Endothelial cell of umbilical vein (primary cell): ENCODE measurements around the gene C20orf173. TPM values are rescaled to one million over a fixed set of nuclear protein-coding genes. Genes with fewer than 3 reads are reported as not detected.

Source experiments
- BruUV-seq: library from RNA; stranded (reverse); fragments of 400-500 nt; replicated peaks from 2 replicates; lab custom pipeline; 2021; lab: Mats Ljungman, UMichigan
- CTCF ChIA-PET: fragments of 300-600, 350-600 bp; sonication (Branson Sonifier 250); formaldehyde crosslinking; loops from one replicate; lab custom pipeline; 2021; ENCODE audit warnings: antibody characterized with exemption, inconsistent platforms; lab: Charles Lee
- POLR2A ChIA-PET: fragments of 300-600, 350-600 bp; sonication (Branson Sonifier 250); formaldehyde crosslinking; loops from one replicate; lab custom pipeline; 2021; ENCODE audit warnings: antibody characterized with exemption, inconsistent platforms; lab: Charles Lee
- DNase-seq: peaks from one replicate; pipeline ENCODE4 v3.0.0-alpha.2; 2011; ENCODE audit warnings: low read depth, low spot score
- FAIRE-seq: peaks from 2 replicates; lab custom pipeline; 2011; peaks lifted over from hg19 to GRCh38; lab: Jason Lieb, UNC
- H2AFZ ChIP-seq: 2 replicates; pipeline ENCODE4 v1.6.0; 2012; ENCODE audit warnings: low read depth, low read length, control low read depth, inconsistent platforms
- H3K27ac ChIP-seq: 2 replicates; pipeline ENCODE4 v1.5.1; 2011; ENCODE audit warnings: low read depth, mild to moderate bottlenecking, control low read depth, low read length, moderate library complexity; ENCODE audit not compliant: insufficient read depth
- H3K27me3 ChIP-seq, 2 experiments: 2 replicates each; pipeline versions ENCODE4 v1.6.0 to v1.6.1; 2011; ENCODE audit warnings: low read length in 2 of 2, mixed read lengths in 1 of 2; ENCODE audit not compliant: control insufficient read depth in 2 of 2, insufficient read depth in 2 of 2
- H3K36me3 ChIP-seq, 2 experiments: 2 replicates in 1 of 2; 3 replicates in 1 of 2; pipeline ENCODE4 v1.5.1; 2011; ENCODE audit warnings: low read length in 2 of 2, mild to moderate bottlenecking in 1 of 2, moderate library complexity in 1 of 2; ENCODE audit not compliant: control insufficient read depth in 2 of 2, insufficient read depth in 2 of 2; ENCODE audit errors: extremely low read depth in 1 of 2
- H3K4me1 ChIP-seq: 3 replicates; pipeline ENCODE4 v1.5.1; 2011; ENCODE audit warnings: mild to moderate bottlenecking, low read length; ENCODE audit not compliant: control insufficient read depth, insufficient read depth; ENCODE audit errors: extremely low read depth
- H3K4me2 ChIP-seq: 2 replicates; pipeline ENCODE4 v1.6.1; 2011; ENCODE audit warnings: low read length, control low read depth, mixed read lengths; ENCODE audit not compliant: insufficient read depth
- H3K4me3 ChIP-seq, 3 experiments: fragments of 200-600 bp in 1 of 3; sonication (generic), shearing (Covaris generic) in 1 of 3; replicated peaks in 1 of 3; 2 replicates each; pipeline ENCODE4 v1.5.1; 2011 to 2016; ENCODE audit warnings: control low read depth in 3 of 3, low read length in 3 of 3, mild to moderate bottlenecking in 2 of 3, inconsistent platforms in 1 of 3, low read depth in 1 of 3, moderate library complexity in 1 of 3; ENCODE audit not compliant: insufficient read depth in 1 of 3
- H3K79me2 ChIP-seq: 2 replicates; pipeline ENCODE4 v1.6.0; 2012; ENCODE audit warnings: low read length, inconsistent platforms; ENCODE audit not compliant: control insufficient read depth, insufficient read depth
- H3K9ac ChIP-seq: replicated peaks from 2 replicates; pipeline ENCODE3; 2011; ENCODE audit warnings: low read length, control low read depth; ENCODE audit not compliant: insufficient read depth; ENCODE audit errors: extremely low read depth
- H3K9me1 ChIP-seq: replicated peaks from 3 replicates; pipeline ENCODE4 v1.6.0; 2011; ENCODE audit warnings: mild to moderate bottlenecking, low read length; ENCODE audit not compliant: control insufficient read depth, insufficient read depth; ENCODE audit errors: extremely low read depth
- H3K9me3 ChIP-seq: replicated peaks from 2 replicates; pipeline ENCODE4 v1.5.1; 2012; ENCODE audit warnings: low read length, inconsistent platforms; ENCODE audit not compliant: control insufficient read depth, insufficient read depth
- H4K20me1 ChIP-seq: replicated peaks from 2 replicates; pipeline ENCODE3; 2011; ENCODE audit warnings: mild to moderate bottlenecking, low read length; ENCODE audit not compliant: control insufficient read depth, insufficient read depth; ENCODE audit errors: extremely low read depth
- EZH2 ChIP-seq: IDR thresholded peaks from 2 replicates; pipeline ENCODE4 v1.6.1; 2012; ENCODE audit warnings: borderline replicate concordance, low read depth, mild to moderate bottlenecking, moderate library complexity, low read length, inconsistent platforms; ENCODE audit not compliant: severe bottlenecking
- FOS ChIP-seq: IDR thresholded peaks from 2 replicates; pipeline ENCODE4 v1.6.1; 2011; ENCODE audit warnings: mild to moderate bottlenecking, low read length, moderate library complexity, borderline replicate concordance; ENCODE audit not compliant: insufficient read depth
- GATA2 ChIP-seq: IDR thresholded peaks from 2 replicates; pipeline ENCODE4 v1.7.0; 2011; ENCODE audit warnings: low read depth, mild to moderate bottlenecking, moderate library complexity, mixed read lengths, low read length; ENCODE audit not compliant: insufficient read length, insufficient read depth
- JUN ChIP-seq: IDR thresholded peaks from 2 replicates; pipeline ENCODE4 v1.6.1; 2011; ENCODE audit warnings: borderline replicate concordance, low read depth; ENCODE audit not compliant: insufficient read length, insufficient read depth
- MYC ChIP-seq: IDR thresholded peaks from one replicate; pipeline ENCODE4 v1.6.1; 2011; ENCODE audit warnings: mild to moderate bottlenecking, low read depth, low read length
- POLR2A ChIP-seq: IDR thresholded peaks from 2 replicates; pipeline ENCODE4 v1.6.1; 2012; ENCODE audit warnings: low read depth, mild to moderate bottlenecking, control low read depth, low read length
- POLR2AphosphoS5 ChIP-seq: IDR thresholded peaks from 2 replicates; pipeline ENCODE4 v1.6.1; 2012; ENCODE audit warnings: low read depth, mild to moderate bottlenecking, control low read depth, low read length, moderate library complexity; ENCODE audit not compliant: insufficient read depth
- dilution Hi-C: fragments of 300-500 bp; cut with MboI; formaldehyde crosslinking; loops from one replicate; pipeline ENCODE4 v1.15.0; 2019; ENCODE audit warnings: low sequenced_read_pairs; ENCODE audit not compliant: extremely low pct_ligation_motif_present
- intact Hi-C: fragments of 100-400 bp; cut with micrococcal nuclease; formaldehyde crosslinking; loops from one replicate; pipeline ENCODE4 v1.10.0; 2022
- polyA plus RNA-seq, 4 experiments: library from polyadenylated mRNA; depleted of rRNA in 3 of 4; stranded (reverse) in 3 of 4; unstranded in 1 of 4; fragments of >200 nt; gene quantifications; 2 replicates each; pipeline versions ENCODE4 v1.2.1 to v1.2.3, GENCODE V29; 2011 to 2012; ENCODE audit warnings: missing spikeins in 1 of 4
- total RNA-seq: library from RNA; stranded (reverse); gene quantifications from 2 replicates; pipeline ENCODE4 v1.2.3, GENCODE V29; 2021
- TF ChIP-seq, protein P1 (sequence below): IDR thresholded peaks from 2 replicates; pipeline ENCODE4 v1.6.1; 2011; ENCODE audit not compliant: insufficient read depth, insufficient read length
- TF ChIP-seq, protein P2 (sequence below), 2 donors: IDR thresholded peaks; 1 replicate in 1 of 2; 2 replicates in 1 of 2; pipeline ENCODE4 v1.5.1; 2011; ENCODE audit warnings: low read length in 2 of 2, mild to moderate bottlenecking in 2 of 2, moderate library complexity in 2 of 2, control low read depth in 1 of 2, inconsistent platforms in 1 of 2, low read depth in 1 of 2; ENCODE audit not compliant: insufficient read depth in 1 of 2; ENCODE audit errors: extremely low read depth in 1 of 2

The C20orf173 gene
- total and polyA plus RNA-seq, 2 donors (not counting 3 experiments of a cell fraction or from before 2014, with no cell fraction given) = not detected

DNA sequence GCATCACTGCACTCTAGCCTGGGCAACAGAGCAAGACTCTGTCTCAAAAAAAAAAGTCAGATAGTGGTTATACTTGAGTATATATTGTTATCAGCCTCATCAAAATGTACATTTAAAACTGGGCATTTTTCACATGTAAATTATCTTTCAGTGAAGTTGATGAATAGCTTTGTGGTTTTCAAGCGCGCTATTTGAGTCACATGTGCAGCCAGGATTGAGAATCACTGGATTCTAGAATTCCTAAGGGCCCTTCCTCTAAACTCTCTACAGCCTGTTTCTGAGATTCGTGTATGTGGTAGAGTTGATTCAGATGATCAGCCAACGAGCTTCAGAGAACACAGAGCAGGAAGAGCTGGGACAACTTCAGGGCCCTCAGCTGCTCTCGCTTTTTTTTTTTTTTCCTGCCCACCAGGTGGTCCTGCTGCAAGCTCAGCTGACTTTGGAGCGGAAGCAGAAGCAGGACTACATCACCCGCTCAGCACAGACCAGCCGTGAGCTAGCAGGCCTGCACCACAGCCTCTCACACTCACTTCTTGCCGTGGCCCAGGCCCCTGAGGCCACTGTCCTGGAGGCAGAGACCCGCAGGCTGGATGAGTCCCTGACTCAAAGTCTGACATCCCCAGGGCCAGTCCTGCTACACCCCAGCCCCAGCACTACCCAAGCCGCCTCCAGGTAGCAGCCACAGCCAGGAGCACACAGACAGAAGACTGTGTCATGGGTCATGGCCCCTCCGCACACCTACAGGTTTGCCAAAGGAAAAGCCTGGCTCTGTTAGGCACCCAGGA, 18.3 kb downstream of the C20orf173 start:
- intact Hi-C loops = loop anchor here (5.0 to 10.0 kb wide), 3 partner anchors 49 to 184 kb away; partner anchors contain the start of genes NFS1, ROMO1 and SPAG4
- H3K27ac ChIP-seq = no peak overlapping the region
- no peaks in the 10 kb centered on the region for H3K79me2 ChIP-seq
- H3K4me2 ChIP-seq = no peak overlapping the region
- TF ChIP-seq GATA2 (no peak), EZH2 (no peak), MYC (no peak), POLR2A (no peak), JUN (no peak), FOS (no peak), POLR2AphosphoS5 (no peak)
- TF ChIP-seq, protein P1, sequence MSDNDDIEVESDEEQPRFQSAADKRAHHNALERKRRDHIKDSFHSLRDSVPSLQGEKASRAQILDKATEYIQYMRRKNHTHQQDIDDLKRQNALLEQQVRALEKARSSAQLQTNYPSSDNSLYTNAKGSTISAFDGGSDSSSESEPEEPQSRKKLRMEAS = no peak
- TF ChIP-seq, protein P2, sequence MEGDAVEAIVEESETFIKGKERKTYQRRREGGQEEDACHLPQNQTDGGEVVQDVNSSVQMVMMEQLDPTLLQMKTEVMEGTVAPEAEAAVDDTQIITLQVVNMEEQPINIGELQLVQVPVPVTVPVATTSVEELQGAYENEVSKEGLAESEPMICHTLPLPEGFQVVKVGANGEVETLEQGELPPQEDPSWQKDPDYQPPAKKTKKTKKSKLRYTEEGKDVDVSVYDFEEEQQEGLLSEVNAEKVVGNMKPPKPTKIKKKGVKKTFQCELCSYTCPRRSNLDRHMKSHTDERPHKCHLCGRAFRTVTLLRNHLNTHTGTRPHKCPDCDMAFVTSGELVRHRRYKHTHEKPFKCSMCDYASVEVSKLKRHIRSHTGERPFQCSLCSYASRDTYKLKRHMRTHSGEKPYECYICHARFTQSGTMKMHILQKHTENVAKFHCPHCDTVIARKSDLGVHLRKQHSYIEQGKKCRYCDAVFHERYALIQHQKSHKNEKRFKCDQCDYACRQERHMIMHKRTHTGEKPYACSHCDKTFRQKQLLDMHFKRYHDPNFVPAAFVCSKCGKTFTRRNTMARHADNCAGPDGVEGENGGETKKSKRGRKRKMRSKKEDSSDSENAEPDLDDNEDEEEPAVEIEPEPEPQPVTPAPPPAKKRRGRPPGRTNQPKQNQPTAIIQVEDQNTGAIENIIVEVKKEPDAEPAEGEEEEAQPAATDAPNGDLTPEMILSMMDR (IDR thresholded peaks at IDR 0.05; ENCODE audit: extremely low read depth in 1 of 2, insufficient read depth in 1 of 2, low read depth in 1 of 2, low read length in 2 of 2) = no peak
- CTCF ChIA-PET = interaction anchor here (1.0 to 2.1 kb wide), 9 partner anchors 7 to 373 kb away, joined by 3 to 7 read pairs (median 3); no protein-coding TSS in a partner anchor
- H3K9ac ChIP-seq = no peak overlapping the region
- FAIRE-seq = no peak
- no peaks in the 10 kb centered on the region for H3K9me1 ChIP-seq
- H3K27me3 ChIP-seq = no peaks in the 10 kb centered on the region
- no peak overlapping the region for H2AFZ ChIP-seq
- DNase-seq = no peak
- no peaks in the 10 kb centered on the region for H3K4me1 ChIP-seq
- no peaks in the 10 kb centered on the region for H3K9me3 ChIP-seq
- no peaks in the 10 kb centered on the region for H4K20me1 ChIP-seq
- POLR2A ChIA-PET = no interaction called here
- dilution Hi-C loops = no loop called here
- H3K36me3 ChIP-seq = peaks cover 0 to 20% of the 10 kb centered on the region in 2 experiments
- TSS peak; percentile 92 for BruUV-seq
- H3K4me3 ChIP-seq = no peak overlapping the region
